GM10266 (cell line): ENCODE data around the gene ETAA1.
A peak's percentile ranks its signal among the peaks of the same experiment; 100 is the strongest.

Source experiments
- DNase-seq: peaks from one replicate; pipeline ENCODE4 v3.0.0; 2012; ENCODE audit errors: extremely low spot score
- CTCF ChIP-seq: IDR thresholded peaks from 2 replicates; pipeline ENCODE4 v1.5.1; 2012; ENCODE audit warnings: mild to moderate bottlenecking, low read depth; ENCODE audit not compliant: control insufficient read depth, insufficient read depth; ENCODE audit errors: missing control alignments

Gene ETAA1

DNA sequence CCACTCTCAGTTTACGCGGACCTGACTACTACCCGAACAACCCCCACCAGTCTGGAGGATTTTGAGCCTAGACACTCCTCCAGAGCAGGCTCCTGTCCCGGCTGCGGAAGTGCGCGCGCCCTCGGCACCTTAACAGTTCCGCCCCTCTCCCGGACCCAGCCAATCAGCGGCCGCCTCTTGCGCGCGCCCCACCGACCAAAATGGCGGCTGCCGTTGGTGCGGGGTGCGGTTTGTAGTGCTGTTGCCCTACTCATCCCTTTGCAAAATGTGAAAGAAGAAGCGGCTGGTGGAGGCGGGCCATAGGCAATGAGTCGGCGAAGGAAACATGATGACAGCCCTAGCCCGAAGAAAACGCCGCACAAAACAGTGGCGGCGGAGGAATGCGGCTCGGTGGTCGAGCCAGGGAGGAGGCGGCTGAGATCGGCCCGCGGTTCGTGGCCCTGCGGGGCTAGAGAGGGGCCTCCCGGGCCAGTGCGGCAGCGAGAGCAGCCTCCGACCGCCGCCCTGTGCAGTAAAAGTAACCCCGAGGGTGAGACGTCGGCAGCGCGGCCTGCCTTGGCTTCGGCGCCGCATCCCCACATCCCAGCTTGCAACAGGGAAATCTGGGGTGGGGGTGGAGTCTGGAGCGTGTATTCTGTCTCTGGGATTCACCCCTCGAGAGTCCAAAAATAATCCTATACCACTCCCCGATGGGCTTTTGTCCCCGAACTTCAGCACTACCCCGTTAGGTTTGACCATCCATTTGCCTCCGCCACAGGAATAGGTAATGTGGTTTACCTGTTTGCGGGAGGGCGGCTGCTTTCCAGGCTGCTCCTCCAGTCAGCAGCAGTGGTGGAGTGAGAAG is at the start of gene ETAA1:
ETAA1 (plus strand) TSS at position 191 of the 844 bp plus-strand sequence; CDS start at position 307, 116 bp downstream.
- no peak for TF ChIP-seq CTCF
- DNase-seq, result peak; percentile 93

GRCh38 chr2:67366832-67367412 is 30.2 kb upstream of the ETAA1 start:
- TF ChIP-seq CTCF, result no peak
- DNase-seq, result no peak

- no peak for DNase-seq
- TF ChIP-seq CTCF, result no peak
Measured at GRCh38 chr2:67374481-67374880, 22.7 kb upstream of the ETAA1 start.

- no peak for TF ChIP-seq CTCF
- DNase-seq, result no peak
Measured at GRCh38 chr2:67374949-67375348, 22.2 kb upstream of the ETAA1 start.

- TF ChIP-seq CTCF, result no peak
- DNase-seq, result no peak
Measured at GRCh38 chr2:67378555-67378954, 18.6 kb upstream of the ETAA1 start.

GRCh38 chr2:67379048-67379447 is 18.1 kb upstream of the ETAA1 start:
- no peak for DNase-seq
- no peak for TF ChIP-seq CTCF

DNA sequence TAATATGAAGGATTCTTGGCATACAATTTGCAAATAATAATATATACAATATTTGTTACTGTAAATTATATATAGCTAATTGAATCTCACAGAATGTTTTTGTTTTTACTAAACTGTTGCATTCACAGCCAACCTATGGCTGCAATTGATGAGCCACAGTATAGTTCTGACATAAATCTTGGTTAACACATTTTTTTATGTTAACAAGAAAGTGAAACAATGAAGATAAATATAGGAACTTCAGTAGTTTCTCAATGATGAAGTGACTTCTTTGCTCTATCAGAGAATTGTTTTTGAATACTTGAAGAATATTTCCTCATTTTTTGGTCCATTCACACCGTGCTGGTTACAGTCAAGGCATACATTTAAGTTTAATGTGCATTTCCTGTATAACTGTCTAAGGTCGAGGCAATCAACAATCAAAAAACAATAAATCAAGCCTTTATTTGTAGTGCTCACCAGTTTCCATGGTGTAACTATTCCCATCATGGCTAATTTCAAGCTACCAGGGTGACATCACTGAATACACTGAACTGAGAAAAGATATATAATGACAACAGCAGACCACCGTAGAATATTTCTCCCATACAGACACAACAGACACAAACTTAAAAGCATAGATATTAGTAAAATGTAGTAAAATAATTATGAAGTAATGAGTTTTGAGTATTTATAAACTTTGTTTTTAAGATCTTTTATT is 12.9 kb upstream of the ETAA1 start:
- no peak for DNase-seq
- no peak for TF ChIP-seq CTCF
